Upper lobe of left lung (tissue), 6 donors: ENCODE results near the gene ATG3. TPM values are rescaled to one million over a fixed set of nuclear protein-coding genes. Genes with fewer than 3 reads are reported as not detected.

Experiments
- ATAC-seq, 2 donors: fragments of 200-7000 bp; cut with Tn5 transposase; one replicate each; pipeline ENCODE4 v1.9.1; 2022; ENCODE audit warnings: mild to moderate bottlenecking in 2 of 2, moderate library complexity in 2 of 2; ENCODE audit not compliant: low FRiP score in 2 of 2
- DNase-seq, 2 donors: peaks; one replicate each; pipeline ENCODE4 v3.0.0-alpha.2; 2019 to 2020
- H3K27ac ChIP-seq, 4 donors: fragments of 200-600 bp; sonication (generic); one replicate each; pipeline ENCODE4 v1.5.1; 2016 to 2019
- H3K27me3 ChIP-seq, 4 donors: fragments of 200-600 bp; sonication (generic); one replicate each; pipeline ENCODE4 v1.5.1; 2017 to 2019
- H3K36me3 ChIP-seq, 4 donors: fragments of 200-600 bp; sonication (generic); one replicate each; pipeline ENCODE4 v1.5.1; 2016 to 2019
- H3K4me1 ChIP-seq, 4 donors: fragments of 200-600 bp; sonication (generic); one replicate each; pipeline ENCODE4 v1.5.1; 2018 to 2019
- H3K4me3 ChIP-seq, 4 donors: fragments of 200-600 bp; sonication (generic); one replicate each; pipeline ENCODE4 v1.5.1; 2017 to 2019; ENCODE audit warnings: mild to moderate bottlenecking in 2 of 4, moderate library complexity in 1 of 4
- H3K9me3 ChIP-seq, 4 donors: fragments of 200-600 bp; sonication (generic); one replicate each; pipeline ENCODE4 v1.5.1; 2018 to 2019
- CTCF ChIP-seq, 6 experiments: fragments of 450-650 bp in 4 of 6; fragments of 200-600 bp in 2 of 6; sonication (generic) in 2 of 6; IDR thresholded peaks; one replicate each; pipeline ENCODE4 v1.5.1; 2016 to 2019; ENCODE audit warnings: antibody characterized with exemption in 6 of 6
- EP300 ChIP-seq, 4 donors: sonication (generic); formaldehyde crosslinking; IDR thresholded peaks; one replicate each; pipeline ENCODE4 v1.5.1; 2017; ENCODE audit warnings: antibody characterized with exemption in 4 of 4, control low read depth in 2 of 4
- POLR2A ChIP-seq, 4 donors: fragments of 450-650 bp; IDR thresholded peaks; one replicate each; pipeline ENCODE4 v1.5.1; 2016 to 2017; ENCODE audit warnings: antibody characterized with exemption in 4 of 4, mild to moderate bottlenecking in 2 of 4
- POLR2AphosphoS5 ChIP-seq, 2 donors: sonication (generic); formaldehyde crosslinking; IDR thresholded peaks; one replicate each; pipeline ENCODE4 v1.5.1; 2017; ENCODE audit warnings: antibody characterized with exemption in 2 of 2
- WGBS, 2 donors: methylation state at CpG; one replicate each; pipeline ENCODE4 v1.1.5; 2017 to 2018; 5-methylcytosine and 5-hydroxymethylcytosine counted together
- total RNA-seq, 6 donors: library from RNA; depleted of rRNA in 4 of 6; stranded (reverse); fragments of >200 nt in 4 of 6; gene quantifications; one replicate each; pipeline versions ENCODE4 v1.1.0 to v1.2.1, GENCODE V29; 2016 to 2021
- donor health status: DM: no; HTN: no; CAD: no; lungs with moderate emphysema.
- donor health status: DM: no; HTN: yes; CAD: no; lungs with severe emphysema.

Gene ATG3
- total RNA-seq, 6 donors from 2014 or later: 24.9 to 73.0 (median 57.5) TPM

- peaks cover 0 to 2% (median 0%) of the 10 kb centered on the region in 4 donors for H3K4me1 ChIP-seq
- H3K4me3 ChIP-seq: no peak overlapping the region
- TF ChIP-seq POLR2AphosphoS5 (IDR thresholded peaks at IDR 0.05) (no peak), EP300 (IDR thresholded peaks at IDR 0.05) (no peak), POLR2A (IDR thresholded peaks at IDR 0.05) (no peak), CTCF (IDR thresholded peaks at IDR 0.05) (no peak)
- DNase-seq (no peak), ATAC-seq (no peak)
- no peak overlapping the region for H3K27ac ChIP-seq
- no peaks in the 10 kb centered on the region for H3K36me3 ChIP-seq
- no peaks in the 10 kb centered on the region for H3K27me3 ChIP-seq
- no peaks in the 10 kb centered on the region for H3K9me3 ChIP-seq
Measured at GRCh38 chr3:112491373-112491772, 70.4 kb downstream of the ATG3 start.

GRCh38 chr3:112489674-112490479, 71.9 kb downstream of the ATG3 start:
- DNase-seq: no peak
- no peak for ATAC-seq
- H3K9me3 ChIP-seq: no peaks in the 10 kb centered on the region
- H3K27ac ChIP-seq: no peak overlapping the region
- TF ChIP-seq POLR2A (IDR thresholded peaks at IDR 0.05) (no peak), POLR2AphosphoS5 (IDR thresholded peaks at IDR 0.05) (no peak), CTCF (IDR thresholded peaks at IDR 0.05) (no peak), EP300 (IDR thresholded peaks at IDR 0.05) (no peak)
- H3K36me3 ChIP-seq: no peaks in the 10 kb centered on the region
- WGBS, 2 donors: 79 to 86% methylated on average over 4 of the region's 4 CpGs
- H3K4me3 ChIP-seq: no peak overlapping the region
- peaks cover 0 to 2% (median 0%) of the 10 kb centered on the region in 4 donors for H3K4me1 ChIP-seq
- no peaks in the 10 kb centered on the region for H3K27me3 ChIP-seq

GRCh38 chr3:112486811-112487505, 74.8 kb downstream of the ATG3 start:
- Histone ChIP-seq H3K36me3 (no peaks in the 10 kb centered on the region), H3K27me3 (no peaks in the 10 kb centered on the region), H3K4me1 (peaks cover 0 to 2% (median 0%) of the 10 kb centered on the region in 4 donors), H3K27ac (no peak overlapping the region), H3K4me3 (no peak overlapping the region), H3K9me3 (no peaks in the 10 kb centered on the region)
- no peak for TF ChIP-seq POLR2A (IDR thresholded peaks at IDR 0.05)
- TF ChIP-seq CTCF (IDR thresholded peaks at IDR 0.05): no peak
- no peak for TF ChIP-seq POLR2AphosphoS5 (IDR thresholded peaks at IDR 0.05)
- TF ChIP-seq EP300 (IDR thresholded peaks at IDR 0.05): no peak
- DNase-seq: peak in 1 of 2 donors; percentile 8
- WGBS, 2 donors: 93 to 94% methylated on average over 7 of the region's 7 CpGs
- no peak for ATAC-seq

GRCh38 chr3:112484352-112484751, 77.4 kb downstream of the ATG3 start:
- TF ChIP-seq POLR2AphosphoS5 (IDR thresholded peaks at IDR 0.05) (no peak), CTCF (IDR thresholded peaks at IDR 0.05) (no peak), EP300 (IDR thresholded peaks at IDR 0.05) (no peak), POLR2A (IDR thresholded peaks at IDR 0.05) (no peak)

More at GRCh38 chr3:112484352-112484751, 77.4 kb downstream of the ATG3 start:
- Histone ChIP-seq H3K36me3 (no peaks in the 10 kb centered on the region), H3K4me3 (no peak overlapping the region), H3K27me3 (no peaks in the 10 kb centered on the region), H3K27ac (no peak overlapping the region), H3K9me3 (no peaks in the 10 kb centered on the region), H3K4me1 (no peaks in the 10 kb centered on the region)
- WGBS, 2 donors: 95 to 98% methylated on average over 4 of the region's 4 CpGs
- no peak for ATAC-seq
- DNase-seq: no peak
